Amniotic epithelial cell (primary cell): ENCODE data around the gene SLC25A25.

Source experiments
- DNase-seq: peaks from one replicate; pipeline ENCODE4 v3.0.0-alpha.2; 2010; ENCODE audit warnings: low read depth

Gene SLC25A25

GRCh38 chr9:128096616-128097536, 28.8 kb downstream of the SLC25A25 start:
- no peak for DNase-seq

DNA sequence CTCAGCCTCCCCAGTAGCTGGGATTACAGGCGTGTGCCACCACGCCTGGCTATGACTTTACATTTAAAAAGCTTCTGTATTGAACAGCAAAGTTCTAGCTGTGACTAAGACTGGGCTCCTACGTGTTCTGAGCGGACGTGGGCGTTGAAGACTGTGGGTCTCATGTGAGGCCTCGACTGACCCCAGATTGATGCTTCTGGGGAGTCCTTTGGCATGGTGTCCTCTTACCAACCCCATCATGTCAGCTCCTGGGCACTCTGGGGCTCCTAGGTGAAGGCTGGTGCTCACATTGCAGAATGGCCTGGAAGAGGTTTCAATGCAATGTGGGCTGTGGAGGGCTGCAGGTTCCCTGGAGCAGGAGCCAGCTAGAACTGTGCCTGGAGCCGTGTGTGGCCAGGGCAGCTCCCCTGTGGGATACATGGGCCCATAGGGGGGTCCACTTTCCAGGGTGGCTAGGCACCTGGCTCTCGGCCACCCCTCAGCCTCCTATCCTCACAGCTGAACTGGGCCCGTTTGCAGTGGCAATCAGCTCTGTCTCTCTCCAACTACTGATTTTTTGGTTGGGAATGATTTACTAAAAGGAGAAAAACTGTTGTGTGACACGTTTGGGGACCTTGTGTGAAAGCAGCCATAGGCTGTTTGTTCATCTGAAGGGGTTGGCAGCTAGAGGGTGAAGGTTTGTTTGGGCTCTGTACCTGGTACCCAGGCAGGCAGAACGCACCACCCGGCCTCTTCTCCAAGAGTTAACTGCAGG, 29.7 kb downstream of the SLC25A25 start:
- DNase-seq = no peak

DNA sequence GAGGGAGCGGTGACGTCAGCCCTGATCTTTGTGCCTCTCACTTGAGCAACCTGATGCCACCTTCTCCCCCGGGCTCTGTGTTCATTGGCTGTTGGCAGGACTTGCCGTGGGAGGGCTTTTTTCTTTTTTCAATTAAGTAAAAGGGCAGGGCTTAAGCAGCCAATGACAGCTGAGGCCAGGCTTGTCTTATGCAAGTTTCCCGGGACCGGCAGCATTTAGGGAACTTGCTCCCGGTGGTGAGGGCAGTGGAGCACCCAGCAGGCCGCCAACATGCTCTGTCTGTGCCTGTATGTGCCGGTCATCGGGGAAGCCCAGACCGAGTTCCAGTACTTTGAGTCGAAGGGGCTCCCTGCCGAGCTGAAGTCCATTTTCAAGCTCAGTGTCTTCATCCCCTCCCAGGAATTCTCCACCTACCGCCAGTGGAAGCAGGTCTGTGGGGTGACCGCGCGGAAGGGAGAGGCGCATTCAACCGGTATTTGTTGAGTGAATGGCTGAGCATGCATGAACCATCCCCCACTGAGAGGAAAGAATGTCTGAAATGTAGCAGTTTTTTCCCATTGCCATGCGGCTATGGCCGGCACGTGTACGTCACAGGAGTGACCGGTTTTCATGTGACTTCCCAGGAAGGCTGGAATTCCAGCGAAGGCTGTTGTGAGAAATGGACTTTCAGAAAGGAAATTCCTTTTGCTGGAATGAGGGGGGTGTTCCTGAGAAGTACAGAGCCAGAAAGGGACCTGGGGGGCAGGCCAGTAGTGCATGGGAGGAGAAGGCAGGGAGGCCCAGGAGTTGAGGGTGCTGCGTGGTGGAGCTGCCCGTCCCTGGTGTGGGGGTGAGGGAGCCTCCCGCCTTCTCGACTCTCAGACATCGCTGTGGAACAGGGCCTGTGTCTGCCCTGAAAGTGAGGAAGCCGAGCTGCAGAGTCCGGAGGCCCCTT, 30.5 kb downstream of the SLC25A25 start:
- peak; percentile 98 for DNase-seq

DNA sequence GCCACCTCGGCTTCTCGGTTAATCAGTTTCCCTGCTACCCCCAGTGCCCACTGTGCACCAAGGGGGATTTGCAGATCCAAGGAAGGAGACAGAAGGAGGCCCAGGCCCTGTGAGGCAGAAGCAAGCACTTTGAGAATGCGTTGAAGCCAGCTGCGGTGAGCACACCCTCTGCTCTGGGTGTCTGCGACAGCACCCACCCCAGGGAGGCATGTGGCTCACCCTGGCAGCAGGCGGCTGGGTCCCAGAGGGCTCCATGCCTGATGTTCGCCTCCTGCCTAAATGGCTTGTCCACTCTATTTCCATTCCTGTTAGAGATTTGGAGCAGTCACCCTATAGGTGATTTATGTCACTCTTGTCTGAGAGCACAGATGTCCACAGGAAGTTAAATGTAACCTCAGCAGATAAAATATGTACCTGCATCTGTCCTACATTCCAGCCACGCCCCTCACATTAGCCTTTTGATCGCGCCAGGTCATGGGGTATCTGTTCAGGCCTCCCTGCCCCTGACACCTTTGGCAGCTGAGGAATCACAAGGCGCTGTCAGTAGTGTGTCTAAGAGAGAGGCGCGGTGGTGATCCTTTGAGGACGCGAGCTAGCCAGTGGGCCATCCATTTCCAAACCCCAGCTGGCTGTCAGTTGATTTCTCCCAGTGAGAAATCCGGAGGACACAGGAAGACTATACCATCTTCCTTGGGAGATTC, 31.3 kb downstream of the SLC25A25 start:
- DNase-seq = no peak

- no peak for DNase-seq
These were observed 32.0 kb downstream of the SLC25A25 start for GRCh38 chr9:128099932-128100491.

DNA sequence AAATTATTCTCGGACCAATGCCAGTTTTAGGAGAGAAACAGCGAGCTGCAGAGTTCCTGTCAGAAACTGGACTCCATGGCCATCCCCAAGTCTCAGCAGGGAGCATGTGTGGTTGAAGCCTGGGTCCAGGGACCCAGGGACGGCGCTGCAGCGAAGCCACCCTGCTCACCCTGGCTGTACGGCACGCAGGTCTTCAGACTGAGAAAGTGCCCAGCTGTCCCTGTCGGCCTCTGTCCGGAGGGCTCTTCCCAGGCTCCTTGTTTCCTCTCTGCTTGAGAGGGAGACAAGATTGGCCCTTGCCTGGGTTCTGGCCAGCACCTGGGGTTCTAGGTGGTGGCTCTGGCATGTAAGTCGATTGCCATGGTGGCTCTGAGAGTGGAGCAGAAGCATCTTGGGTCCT, 32.5 kb downstream of the SLC25A25 start:
- DNase-seq = no peak

DNA sequence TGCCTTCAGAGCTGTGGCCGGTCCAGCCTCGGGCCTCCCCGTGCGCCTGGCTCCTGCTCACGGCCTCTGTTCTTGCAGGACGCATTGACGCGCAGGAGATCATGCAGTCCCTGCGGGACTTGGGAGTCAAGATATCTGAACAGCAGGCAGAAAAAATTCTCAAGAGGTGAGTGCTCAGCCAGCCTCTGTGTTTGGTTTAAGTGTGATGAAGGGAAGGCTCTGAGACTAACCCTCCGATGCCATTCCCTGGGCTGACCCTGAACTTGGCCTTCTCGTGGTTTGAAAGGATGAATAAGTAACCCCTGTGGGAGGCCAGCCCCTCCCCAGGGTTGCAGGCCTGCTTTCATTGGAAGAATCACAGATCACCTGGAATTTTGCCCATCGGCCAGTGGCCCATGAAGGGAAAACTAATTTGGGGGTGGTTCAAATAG, 33.2 kb downstream of the SLC25A25 start:
- DNase-seq = no peak

GRCh38 chr9:128101690-128102089, 33.7 kb downstream of the SLC25A25 start:
- DNase-seq = no peak

DNA sequence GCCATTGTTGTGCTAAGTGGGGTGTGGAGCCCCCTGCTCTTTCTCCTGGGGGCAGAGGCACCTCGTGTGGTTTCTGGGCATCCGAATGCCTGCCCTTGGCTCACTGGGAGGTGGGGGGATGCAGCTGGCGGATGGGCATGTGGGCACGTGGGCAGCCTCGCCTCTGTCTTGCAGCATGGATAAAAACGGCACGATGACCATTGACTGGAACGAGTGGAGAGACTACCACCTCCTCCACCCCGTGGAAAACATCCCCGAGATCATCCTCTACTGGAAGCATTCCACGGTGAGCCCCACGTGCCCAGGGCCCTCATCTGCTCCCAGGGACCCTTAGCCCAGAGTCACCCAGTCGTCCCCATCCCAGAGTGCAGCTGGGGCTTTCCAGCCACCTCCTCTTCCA, 34.2 kb downstream of the SLC25A25 start:
- no peak for DNase-seq

DNA sequence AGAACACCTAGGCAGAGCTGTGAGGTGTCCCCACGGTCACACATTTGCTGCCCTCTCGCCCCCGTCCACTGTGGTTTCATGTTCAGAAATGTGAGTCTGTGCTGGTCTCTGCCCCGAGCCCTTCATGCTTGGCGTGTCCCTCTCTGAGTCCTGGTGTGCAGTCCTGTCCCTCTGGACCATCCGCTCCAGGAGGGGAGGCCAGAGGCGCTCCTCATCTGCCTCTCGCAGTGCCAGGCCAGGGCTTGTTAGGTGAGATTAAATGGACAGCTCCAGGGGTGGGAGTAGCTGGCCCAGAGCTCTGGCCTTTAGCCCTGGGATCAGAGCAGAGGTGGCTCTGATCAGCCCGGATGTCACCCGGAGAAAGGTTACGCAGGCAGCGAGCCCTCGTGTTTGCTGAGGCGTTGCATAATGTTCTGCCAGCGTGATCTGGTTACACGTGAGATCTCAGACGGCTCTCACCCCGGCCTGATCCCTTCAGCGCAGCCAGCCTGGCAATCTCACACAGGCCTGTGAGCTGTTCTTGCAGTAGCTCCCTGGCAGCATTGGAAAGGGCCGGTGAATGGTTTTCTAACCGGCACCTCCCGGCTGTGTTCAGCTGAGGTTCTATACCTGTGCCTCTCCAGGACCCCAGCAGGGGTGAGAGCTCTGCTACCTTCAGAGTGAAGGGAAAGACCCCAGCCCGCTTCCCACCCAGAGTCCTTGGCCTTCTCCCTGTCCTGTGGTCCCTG, 35.0 kb downstream of the SLC25A25 start:
- peak; percentile 41 for DNase-seq

- no peak for DNase-seq
These were observed 35.5 kb downstream of the SLC25A25 start for GRCh38 chr9:128103589-128103962.

- no peak for DNase-seq
These were observed 36.2 kb downstream of the SLC25A25 start for GRCh38 chr9:128104171-128104618.

DNA sequence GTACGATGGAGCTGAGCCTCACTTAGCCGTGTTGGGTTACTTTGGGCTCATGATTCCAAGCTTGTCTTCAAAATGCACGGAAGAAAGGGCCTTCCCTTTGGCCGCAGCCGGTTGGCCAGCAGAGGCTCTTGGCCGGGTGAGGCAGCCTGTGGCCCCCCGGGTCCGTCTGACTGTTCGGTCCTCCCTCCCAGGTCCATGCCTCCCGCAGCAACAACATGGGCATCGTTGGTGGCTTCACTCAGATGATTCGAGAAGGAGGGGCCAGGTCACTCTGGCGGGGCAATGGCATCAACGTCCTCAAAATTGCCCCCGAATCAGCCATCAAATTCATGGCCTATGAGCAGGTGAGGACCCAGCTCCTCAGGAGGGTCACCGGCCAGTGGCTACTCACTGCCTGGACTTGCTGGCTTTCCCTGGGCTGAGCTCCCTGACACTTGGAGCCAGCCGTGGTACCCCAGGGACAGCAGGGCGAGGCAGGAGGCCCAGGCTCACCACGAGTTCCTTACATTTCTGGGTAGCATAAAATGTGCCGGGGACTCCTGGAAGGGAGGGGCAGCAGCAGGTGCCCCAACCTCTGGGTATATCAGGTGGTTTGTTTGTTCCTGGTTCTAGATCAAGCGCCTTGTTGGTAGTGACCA, 37.6 kb downstream of the SLC25A25 start:
- no peak for DNase-seq

- no peak for DNase-seq
These were observed 38.3 kb downstream of the SLC25A25 start for GRCh38 chr9:128106181-128106939.

- DNase-seq = no peak
These were observed 39.0 kb downstream of the SLC25A25 start for GRCh38 chr9:128106940-128107467.

DNA sequence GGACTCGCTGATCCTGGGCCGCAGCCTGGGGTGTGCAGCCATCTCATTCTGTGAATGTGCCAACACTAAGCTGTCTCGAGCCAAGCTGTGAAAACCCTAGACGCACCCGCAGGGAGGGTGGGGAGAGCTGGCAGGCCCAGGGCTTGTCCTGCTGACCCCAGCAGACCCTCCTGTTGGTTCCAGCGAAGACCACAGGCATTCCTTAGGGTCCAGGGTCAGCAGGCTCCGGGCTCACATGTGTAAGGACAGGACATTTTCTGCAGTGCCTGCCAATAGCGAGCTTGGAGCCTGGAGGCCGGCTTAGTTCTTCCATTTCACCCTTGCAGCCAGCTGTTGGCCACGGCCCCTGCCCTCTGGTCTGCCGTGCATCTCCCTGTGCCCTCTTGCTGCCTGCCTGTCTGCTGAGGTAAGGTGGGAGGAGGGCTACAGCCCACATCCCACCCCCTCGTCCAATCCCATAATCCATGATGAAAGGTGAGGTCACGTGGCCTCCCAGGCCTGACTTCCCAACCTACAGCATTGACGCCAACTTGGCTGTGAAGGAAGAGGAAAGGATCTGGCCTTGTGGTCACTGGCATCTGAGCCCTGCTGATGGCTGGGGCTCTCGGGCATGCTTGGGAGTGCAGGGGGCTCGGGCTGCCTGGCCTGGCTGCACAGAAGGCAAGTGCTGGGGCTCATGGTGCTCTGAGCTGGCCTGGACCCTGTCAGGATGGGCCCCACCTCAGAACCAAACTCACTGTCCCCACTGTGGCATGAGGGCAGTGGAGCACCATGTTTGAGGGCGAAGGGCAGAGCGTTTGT, 39.6 kb downstream of the SLC25A25 start:
- no peak for DNase-seq

DNA sequence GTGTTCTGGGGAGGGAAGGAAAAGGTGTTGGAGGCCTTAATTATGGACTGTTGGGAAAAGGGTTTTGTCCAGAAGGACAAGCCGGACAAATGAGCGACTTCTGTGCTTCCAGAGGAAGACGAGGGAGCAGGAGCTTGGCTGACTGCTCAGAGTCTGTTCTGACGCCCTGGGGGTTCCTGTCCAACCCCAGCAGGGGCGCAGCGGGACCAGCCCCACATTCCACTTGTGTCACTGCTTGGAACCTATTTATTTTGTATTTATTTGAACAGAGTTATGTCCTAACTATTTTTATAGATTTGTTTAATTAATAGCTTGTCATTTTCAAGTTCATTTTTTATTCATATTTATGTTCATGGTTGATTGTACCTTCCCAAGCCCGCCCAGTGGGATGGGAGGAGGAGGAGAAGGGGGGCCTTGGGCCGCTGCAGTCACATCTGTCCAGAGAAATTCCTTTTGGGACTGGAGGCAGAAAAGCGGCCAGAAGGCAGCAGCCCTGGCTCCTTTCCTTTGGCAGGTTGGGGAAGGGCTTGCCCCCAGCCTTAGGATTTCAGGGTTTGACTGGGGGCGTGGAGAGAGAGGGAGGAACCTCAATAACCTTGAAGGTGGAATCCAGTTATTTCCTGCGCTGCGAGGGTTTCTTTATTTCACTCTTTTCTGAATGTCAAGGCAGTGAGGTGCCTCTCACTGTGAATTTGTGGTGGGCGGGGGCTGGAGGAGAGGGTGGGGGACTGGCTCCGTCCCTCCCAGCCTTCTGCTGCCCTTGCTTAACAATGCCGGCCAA, 40.4 kb downstream of the SLC25A25 start:
- DNase-seq = no peak
